HG02938 (cell line): ENCODE results near the gene CYP17A1.
"Not testable (repeated sequence)": the region's sequence is repeated elsewhere in the genome, so short reads cannot be mapped to it uniquely, and the experiment has no call there.

ENCODE experiments used
- ATAC-seq: cut with Tn5 transposase; IDR thresholded peaks from one replicate; pipeline ENCODE4 v1.9.1; 2021; ENCODE audit warnings: mild to moderate bottlenecking, moderate library complexity; ENCODE audit not compliant: unreplicated experiment

The CYP17A1 gene

DNA sequence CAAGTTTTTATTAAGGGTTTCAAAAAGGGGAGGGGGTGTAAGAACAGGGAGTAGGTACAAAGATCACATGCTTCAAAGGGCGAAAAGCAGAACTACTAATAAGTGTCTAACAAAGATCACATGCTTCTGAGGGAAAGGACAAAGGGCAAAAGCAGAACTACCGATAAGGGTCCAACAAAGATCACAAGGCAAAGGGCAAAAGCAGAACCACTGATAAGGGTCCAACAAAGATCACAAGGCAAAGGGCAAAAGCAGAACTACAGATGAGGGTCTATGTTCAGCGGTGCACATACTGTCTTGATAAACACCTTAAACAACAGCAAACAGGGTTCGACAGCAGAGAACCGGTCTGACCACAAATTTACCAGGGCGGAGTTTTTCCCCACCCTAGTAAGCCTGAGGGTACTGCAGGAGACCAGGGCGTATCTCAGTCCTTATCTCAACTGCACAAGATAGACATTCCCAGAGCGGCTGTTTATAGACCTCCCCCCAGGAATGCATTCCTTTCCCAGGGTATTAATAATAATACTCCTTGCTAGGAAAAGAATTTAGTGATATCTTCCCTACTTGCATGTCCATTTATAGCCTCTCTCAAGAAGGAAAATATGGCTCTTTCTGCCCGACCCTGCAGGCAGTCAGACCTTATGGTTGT, 1.2 kb upstream of the CYP17A1 start:
- not testable (repeated sequence) for ATAC-seq

DNA sequence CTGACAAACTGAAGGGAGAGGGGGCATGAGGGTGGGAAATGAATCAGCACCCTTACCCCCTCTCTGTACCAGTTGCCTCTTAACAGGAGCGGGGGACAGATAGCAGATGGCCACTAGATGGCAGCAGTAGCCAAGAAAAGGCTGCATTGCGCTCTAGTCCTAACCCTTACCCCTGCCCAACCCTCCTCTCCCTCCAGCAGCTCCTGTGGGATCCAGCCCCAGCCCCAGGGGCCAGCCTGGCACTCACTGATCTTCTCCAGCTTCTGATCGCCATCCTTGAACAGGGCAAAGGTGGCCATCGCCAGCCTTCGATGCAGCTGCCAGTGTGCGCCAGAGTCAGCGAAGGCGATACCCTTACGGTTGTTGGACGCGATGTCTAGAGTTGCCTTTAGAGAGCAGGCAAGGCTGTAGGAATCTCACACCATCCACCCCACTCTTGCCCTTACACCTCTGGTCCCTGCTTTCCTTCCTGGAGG, 2.2 kb downstream of the CYP17A1 start:
- peak; percentile 54 for ATAC-seq

DNA sequence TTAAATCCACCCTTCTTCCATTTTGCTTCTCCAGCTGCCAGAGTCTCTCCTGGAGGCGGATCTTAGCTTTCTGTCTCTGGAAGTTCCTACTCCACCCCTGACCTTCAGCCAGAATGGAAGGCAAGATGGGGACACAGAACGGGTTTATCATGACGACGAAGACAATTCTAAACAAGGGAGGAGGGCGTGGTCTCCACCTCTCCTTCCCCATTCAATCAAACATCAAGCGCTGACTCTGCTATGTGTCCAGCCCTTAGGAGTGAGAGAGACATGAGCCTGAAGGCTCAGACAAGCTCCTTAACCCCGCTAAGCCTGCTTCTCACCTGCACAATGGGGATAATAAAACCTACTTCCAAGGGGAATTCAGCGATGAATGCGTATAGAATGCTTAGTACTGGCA, 3.1 kb downstream of the CYP17A1 start:
- ATAC-seq, result no peak

DNA sequence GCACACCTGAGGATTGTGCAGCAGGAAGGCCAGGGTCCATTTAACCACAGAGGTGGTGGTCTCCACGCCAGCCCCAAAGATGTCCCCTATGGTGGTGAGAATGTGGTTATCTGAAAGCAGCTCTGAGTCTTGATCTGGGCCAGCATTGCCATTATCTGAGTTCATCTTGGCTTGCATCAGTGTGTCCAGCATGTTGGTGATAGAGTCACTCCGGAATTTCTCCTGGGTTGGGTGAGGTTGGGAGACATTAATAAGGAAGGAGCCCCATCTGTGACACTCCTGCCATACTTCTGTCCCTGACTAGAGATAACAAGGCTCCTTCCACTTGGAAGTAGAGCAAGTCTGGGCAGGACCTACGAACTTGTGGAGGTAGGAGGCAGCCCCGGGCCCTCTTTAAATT, 4.2 kb downstream of the CYP17A1 start:
- no peak for ATAC-seq

DNA sequence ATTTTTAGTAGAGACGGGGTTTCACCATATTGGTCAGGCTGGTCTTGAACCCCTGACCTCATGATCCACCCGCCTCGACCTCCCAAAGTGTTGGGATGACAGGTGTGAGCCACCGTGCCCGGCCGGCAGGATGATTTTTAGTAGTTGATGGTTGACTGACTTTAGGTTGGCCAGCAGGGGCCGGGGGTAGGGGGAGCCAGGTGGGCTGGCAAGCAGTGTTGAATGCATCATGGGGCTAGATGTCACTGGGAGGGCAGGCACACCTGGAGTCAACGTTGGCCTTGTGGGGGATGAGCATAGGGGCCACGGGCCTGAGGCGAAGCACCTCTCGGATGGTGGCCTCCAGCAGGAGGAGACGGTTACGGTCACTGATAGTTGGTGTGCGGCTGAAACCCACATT, 5.0 kb downstream of the CYP17A1 start:
- ATAC-seq, result no peak

DNA sequence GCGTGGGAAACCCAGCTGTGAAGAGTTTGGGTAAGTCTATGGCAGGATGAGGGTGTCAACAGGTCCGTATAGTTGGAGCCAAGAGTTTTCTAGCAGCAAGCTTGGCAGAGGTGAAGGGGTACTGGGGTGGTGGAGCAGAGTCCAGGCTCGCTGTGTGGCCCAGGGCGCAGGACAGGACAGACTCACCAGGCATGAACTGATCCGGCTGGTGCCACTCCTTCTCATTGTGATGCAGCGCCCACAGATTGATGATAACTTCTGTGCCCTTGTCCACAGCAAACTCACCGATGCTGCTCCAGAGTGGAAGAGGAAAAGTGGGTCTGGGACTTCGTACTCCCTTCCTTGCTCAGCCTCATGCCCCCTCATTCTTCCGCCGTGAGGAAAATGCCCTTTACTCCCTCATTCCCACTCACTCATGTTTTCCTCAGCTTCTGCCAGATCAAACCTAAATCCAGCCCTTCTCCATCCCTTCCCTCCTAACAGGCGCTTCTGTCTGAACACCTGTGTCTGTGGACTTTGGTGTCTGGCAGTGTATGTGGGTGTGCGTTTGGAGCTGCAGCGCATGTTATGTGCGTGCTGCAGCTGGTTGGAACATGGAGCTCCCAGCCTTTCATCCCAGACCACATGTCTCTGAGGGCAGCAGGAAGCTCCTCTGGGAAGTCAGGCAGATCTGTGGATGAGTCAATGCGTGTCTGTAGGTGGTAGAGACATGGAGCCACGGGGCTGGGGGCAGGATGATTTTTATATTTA, 5.7 kb downstream of the CYP17A1 start:
- no peak for ATAC-seq

DNA sequence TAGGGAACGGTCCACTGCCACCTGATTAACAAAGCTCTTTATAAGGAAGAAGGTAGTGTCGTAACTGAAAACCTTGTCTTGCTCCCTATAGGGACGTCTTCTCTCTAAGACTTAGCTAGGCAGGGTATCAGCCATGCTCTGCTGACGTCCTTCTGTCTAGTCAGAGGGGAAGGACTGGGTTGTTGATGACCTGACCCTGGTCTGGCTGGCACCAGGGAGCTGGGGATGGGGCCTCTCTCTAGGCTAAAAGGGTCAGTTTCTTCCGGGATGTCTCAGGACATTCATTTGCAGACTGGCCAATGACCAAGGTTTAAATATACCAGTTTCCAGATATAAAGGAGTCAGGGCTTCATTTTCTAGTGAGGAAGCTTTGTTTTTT, 9.6 kb downstream of the CYP17A1 start:
- ATAC-seq, result no peak

DNA sequence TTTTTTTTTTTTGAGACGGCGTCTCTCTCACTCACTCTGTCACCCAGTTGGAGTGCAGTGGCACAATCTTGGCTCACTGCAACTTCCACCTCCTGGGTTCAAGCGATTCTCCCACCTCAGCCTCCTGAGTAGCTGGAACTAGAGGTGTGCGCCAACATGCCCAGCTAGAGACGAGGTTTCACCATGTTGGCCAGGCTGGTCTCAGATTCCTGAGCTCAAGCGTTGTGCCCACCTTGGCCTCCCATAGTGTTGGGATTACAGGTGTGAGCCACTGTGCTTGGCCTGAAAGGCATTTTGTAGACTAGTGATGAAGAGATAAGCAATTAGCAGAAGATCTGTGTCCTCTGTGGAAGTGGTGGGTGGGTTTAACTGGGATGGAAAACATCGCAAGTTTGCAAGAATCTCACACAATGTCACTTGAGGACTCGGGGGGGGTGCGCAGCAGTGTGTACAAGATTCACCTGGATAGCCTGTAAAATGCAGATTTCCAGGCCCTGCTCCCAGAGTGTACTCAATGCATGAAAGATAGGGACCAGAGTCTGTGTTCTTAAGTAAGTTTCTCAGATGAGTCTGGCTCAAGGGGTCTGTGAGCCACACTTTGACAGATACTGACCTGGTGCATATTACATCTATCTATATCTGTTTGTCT, 10.9 kb downstream of the CYP17A1 start:
- ATAC-seq, result no peak

DNA sequence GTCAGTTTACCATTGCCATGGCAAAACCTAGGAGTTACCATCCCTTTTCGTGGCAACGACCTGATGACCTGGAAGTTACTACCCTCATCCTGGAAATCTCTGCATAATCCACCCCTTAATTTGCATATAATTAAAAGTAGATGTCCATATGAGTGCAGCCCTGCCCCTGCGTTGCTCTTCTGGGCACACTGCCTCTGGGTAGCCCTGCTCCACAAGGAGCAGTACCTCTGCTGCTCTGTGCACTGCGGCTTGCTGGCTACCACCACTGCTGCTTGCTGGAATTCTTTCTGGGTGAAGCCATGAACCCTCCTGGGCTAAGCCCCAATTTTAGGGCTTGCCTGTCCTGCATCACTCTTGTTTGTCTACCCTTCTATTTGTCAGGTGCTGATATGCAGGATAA, 12.5 kb downstream of the CYP17A1 start:
- no peak for ATAC-seq

DNA sequence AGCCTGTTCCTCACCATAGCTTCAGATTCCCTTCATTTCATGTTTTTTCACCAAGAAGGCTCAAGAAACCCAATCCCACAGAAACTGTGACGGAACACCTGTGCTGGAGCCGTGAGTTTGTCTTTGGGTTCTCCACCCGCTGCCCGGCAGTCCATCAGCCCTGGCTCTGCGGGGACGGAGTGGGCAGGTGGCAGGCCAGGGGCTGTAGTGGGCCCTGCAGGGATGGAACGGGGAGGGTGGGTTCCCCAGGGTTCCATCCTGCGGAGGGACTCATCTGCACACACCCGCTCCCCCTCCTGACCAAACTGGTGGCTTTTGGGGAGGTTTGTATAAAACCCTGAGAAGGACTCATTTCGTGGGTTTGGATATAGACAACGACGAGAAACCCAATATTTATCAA, 15.0 kb downstream of the CYP17A1 start:
- ATAC-seq, result no peak

DNA sequence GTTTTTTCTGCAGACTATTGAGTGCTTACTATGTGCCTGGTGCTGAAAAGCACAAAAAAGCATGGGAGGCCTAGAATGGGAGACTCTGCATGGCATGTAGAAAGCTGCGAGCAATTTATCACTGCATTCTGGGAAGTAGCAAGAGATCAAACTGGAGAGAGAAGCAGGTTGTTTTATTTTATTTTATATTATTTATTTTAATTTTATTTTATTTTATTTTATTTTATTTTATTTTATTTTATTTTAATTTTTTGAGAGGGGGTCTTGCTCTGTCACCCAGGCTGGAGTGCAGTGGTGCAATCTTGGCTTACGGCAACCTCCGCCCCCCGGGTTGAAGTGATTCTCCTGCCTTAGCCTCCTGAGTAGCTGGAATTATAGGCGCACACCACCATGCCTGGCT, 17.2 kb downstream of the CYP17A1 start:
- ATAC-seq, result not testable (repeated sequence)

DNA sequence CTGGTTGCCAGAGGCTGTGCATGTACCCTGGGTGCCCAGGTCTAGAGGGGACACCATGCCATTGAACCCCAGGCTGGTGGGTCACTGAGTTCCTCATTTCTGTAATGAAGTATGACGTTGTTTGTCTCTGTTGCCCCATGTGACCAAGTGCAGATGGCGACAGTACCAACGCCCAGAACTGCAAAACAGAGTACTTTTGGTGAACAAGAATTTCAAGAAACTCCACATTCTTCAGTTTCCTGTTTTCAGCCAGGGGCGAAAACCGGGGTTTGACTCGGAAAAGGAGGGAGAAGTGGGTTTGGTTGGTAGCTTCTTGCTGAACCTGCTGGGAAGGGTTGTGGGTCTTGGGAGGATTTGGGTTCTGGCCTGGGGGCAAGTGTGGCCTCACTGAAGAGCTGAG, 18.2 kb downstream of the CYP17A1 start:
- no peak for ATAC-seq

DNA sequence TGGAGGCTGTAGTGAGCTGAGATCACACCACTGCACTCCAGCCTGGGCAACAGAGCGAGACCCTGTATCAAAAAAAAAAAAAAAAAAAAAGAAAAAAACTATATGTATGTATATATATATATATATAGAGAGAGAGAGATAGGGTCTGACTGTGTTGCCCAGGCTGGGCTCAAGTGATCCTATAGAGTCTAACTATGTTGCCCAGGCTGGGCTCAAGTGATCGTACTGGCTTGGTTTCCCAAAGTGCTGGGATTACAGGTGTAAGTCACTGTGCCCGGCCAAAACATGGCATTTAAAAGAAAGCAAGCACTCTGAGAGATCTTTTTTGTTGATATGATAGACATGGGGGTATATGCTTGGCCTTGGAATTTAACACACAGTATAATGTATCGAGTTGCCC, 20.0 kb downstream of the CYP17A1 start:
- no peak for ATAC-seq

DNA sequence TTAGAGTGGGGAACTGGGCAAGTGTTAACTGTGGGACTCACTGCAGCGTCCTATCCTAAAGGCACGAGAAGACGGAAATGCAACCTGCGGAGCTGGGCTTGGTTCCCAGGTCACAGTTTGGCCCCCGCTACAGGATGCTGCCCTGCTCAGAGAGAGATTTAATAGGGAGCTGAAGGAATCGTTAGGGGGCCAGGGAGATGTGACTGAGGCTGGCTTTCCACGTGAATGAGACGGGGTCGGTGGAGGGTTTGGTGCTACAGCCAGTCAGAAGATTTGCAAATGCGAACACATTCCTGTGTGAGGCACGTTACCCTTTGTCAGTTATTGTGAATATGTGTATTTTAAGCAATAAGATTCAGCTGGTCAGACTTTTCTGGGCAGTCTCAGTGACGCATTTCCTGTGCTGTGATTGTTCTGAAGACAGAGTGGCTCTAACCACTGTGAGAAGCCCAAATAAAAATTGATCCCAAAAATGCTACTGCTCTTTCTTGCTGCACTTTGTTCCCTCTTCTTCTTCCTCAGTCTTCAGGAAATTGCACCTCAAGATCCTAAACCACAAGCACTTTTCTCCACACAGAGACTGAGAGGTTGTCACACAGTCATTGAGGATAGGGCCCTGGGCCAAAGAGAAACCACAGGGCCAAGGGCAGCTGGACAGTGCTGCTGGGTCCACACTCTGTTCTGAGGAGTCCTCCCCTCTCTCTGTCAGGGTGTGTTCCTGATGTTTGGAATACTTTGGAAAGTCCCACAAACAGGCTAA, 21.2 kb downstream of the CYP17A1 start:
- ATAC-seq, result no peak

DNA sequence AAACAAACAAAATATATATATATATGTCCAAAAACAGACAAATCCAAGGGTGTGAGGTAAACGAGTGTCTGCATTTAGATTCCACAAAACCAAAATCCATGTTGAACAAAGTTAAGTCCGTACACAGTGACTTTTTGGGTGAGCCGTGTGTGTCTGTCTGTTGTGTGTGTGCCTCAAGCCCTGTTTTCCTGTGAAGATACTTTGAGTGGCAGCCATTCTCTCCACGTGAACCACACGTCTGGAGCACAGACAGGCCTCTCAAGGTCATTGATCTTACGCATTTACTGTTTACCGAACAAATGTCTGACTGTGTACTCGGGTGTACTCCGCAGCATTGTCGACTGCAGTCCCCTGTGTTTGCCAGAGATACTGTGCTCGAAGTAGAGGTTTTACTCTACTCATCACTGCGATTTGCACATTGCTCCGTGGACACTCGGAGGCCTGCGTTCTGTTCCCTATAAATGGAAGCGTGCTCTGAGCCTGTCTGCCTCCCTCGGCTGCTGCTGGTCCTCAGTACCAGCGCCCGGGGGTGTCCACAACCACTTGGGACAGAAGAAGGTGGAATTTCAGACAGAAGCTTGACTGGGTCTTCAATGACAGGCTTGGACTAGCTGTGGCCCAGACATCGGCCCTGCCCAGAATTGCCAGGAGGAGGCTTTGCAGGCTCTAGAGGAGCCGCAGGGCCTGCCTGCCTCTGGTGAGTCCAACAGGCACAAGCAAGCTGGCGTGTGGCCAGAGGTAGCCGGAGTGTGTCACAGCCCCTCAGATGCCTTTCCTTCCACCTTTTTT, 22.1 kb downstream of the CYP17A1 start:
- no peak for ATAC-seq

DNA sequence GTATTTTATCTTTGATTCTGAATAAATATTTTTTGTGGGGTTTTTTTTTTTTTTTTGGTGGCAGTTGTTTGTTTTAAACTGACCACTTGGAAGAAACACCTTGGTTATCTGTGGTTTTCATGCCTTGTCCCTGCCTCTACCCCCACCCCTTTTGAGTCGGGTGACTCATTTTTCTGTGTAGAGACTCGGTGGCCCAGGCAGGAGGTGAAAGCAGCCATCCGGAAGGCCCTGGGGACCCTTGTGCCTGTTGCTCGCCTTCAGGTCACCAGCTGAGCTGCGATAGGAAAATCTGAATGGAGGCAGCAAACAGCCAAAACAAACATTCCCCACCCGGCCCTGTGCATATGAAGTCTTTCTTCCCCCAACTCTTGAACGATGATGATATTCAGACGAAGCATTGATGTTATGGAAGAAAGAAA, 22.8 kb downstream of the CYP17A1 start:
- ATAC-seq, result no peak

DNA sequence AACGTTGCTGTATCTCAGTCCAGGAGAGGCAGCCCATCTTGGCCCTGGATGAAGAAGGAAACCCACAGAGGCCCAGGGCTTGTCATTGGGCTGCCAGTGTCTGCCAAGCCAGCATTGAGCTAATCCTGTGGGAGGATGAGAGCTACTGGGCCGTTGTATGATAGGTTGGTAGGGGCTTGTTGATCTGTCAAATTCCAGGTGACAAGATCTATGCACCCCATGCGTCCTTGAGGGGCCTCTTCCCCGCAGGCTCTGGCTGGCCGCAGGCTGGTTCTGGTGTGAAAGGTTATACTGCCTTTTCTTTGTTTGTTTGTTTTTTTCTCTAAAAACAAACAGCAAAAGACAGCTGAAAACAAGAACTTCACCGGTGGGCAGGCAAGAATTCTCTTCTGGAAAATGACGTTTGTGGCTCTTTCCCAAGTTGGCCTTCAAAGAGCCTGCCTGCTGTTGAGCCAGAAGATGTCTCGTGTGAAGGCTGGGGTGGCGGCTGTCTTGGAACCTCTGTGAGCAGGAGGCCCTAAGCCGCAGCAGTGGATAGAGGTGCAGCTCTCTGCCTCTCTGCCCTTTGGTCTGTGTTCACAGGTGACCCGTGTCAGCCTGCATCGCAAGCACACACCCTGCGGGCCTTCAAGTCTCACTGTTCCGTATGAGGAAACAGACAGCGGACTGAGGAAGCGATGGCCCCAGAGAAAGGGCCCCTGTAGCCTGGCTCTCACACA, 23.3 kb downstream of the CYP17A1 start:
- no peak for ATAC-seq

DNA sequence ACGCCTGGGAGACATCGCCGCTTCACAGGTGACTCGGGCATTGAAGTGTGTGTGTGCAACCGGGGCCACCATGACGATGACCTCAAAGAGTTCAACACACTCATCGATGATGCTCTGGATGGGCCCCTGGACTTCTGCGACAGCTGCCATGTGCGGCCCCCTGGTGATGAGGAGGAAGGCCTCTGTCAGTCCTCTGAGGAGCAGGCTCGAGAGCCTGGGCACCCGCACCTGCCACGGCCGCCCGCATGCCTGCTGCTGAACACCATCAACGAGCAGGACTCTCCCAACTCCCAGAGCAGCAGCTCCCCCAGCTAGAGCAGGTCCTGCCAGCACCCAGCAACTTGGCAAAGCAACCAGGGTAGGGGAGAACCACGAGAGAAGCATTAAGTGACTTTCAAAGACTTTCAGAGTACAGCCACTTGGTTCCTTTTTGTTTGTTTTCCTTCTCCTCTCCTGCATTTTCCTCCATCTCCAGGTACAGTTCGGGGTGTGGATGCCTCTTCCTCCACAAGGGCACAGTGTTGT, 24.1 kb downstream of the CYP17A1 start:
- no peak for ATAC-seq

DNA sequence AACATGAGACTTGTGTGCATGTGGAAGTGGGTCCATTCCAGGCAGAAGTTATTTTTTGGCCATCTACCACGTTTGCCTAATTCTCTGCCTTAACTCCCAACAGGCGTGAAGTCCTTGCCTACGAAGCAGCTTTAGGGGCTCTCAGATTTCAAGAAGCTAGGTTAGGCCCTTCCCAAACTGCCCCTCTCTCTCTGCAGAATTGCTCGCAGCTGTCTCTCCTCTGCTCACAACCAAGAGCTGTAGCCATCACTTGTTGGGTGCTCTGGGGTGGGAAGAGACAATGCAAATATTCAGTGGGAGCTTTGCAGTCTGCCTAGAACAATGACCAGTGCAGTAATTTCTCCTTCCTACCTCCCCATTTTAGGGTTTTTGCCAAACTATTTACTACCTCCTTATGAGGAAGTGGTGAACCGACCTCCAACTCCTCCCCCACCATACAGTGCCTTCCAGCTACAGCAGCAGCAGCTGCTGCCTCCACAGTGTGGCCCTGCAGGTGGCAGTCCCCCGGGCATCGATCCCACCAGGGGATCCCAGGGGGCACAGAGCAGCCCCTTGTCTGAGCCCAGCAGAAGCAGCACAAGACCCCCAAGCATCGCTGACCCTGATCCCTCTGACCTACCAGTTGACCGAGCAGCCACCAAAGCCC, 24.9 kb downstream of the CYP17A1 start:
- no peak for ATAC-seq
